SK-N-SH (cell line): ENCODE results near the gene PIMREG. TPM values are rescaled to one million over a fixed set of nuclear protein-coding genes. Genes with fewer than 3 reads are reported as not detected.

Source experiments
- CTCF ChIA-PET: fragments of 300-600, 350-600 bp; formaldehyde crosslinking; extraction: SDS; loops from one replicate; lab custom pipeline; 2021; lab: Yijun Ruan, JAX
- POLR2A ChIA-PET: fragments of 350-600 bp; sonication (Branson Sonifier 250); formaldehyde crosslinking; extraction: SDS; loops from one replicate; lab custom pipeline; 2020; ENCODE audit warnings: antibody characterized with exemption, inconsistent platforms; lab: Yijun Ruan, JAX
- DNase-seq: peaks from one replicate; pipeline ENCODE4 v3.0.0; 2012
- H2AFZ ChIP-seq: fragments of 200-600 bp; sonication (generic); 2 replicates; pipeline ENCODE4 v1.8.1; 2016; ENCODE audit warnings: antibody characterized with exemption, mild to moderate bottlenecking, low read depth
- H3F3A ChIP-seq: fragments of 200-600 bp; sonication (generic); replicated peaks from 2 replicates; pipeline ENCODE3; 2016; ENCODE audit warnings: antibody characterized with exemption, mild to moderate bottlenecking; ENCODE audit not compliant: insufficient read depth
- H3K27ac ChIP-seq, 2 experiments: fragments of 200-500 bp in 1 of 2; fragments of 200-600 bp in 1 of 2; sonication (Bioruptor generic) in 1 of 2; sonication (generic), shearing (Covaris generic) in 1 of 2; 2 replicates each; pipeline versions ENCODE4 v1.5.1 to v1.6.1; 2014 to 2016; ENCODE audit warnings: low read depth in 2 of 2, inconsistent platforms in 1 of 2, low read length in 1 of 2, mild to moderate bottlenecking in 1 of 2, mixed read lengths in 1 of 2
- H3K27me3 ChIP-seq: fragments of 200-600 bp; sonication (generic), shearing (Covaris generic); 2 replicates; pipeline ENCODE4 v1.6.1; 2016; ENCODE audit warnings: mixed run types; ENCODE audit not compliant: insufficient read depth
- H3K36me3 ChIP-seq, 2 experiments: fragments of 200-500 bp in 1 of 2; fragments of 200-600 bp in 1 of 2; sonication (Bioruptor generic) in 1 of 2; sonication (generic) in 1 of 2; replicated peaks in 1 of 2; 2 replicates each; pipeline versions ENCODE3 to v1.5.1; 2014 to 2016; ENCODE audit warnings: low read length in 1 of 2, mild to moderate bottlenecking in 1 of 2; ENCODE audit not compliant: insufficient read depth in 2 of 2, control insufficient read depth in 1 of 2
- H3K4me1 ChIP-seq, 2 experiments: fragments of 200-500 bp in 1 of 2; fragments of 200-600 bp in 1 of 2; sonication (Bioruptor generic) in 1 of 2; sonication (generic), shearing (Covaris generic) in 1 of 2; 2 replicates each; pipeline versions ENCODE4 v1.5.1 to v1.6.1; 2014 to 2016; ENCODE audit warnings: low read depth in 1 of 2, low read length in 1 of 2, mixed run types in 1 of 2; ENCODE audit not compliant: insufficient read depth in 2 of 2, control insufficient read depth in 1 of 2
- H3K4me2 ChIP-seq: fragments of 200-600 bp; sonication (generic), shearing (Covaris generic); 2 replicates; pipeline ENCODE4 v1.6.1; 2017; ENCODE audit warnings: mixed run types
- H3K4me3 ChIP-seq, 2 experiments: fragments of 200-500 bp in 1 of 2; fragments of 200-600 bp in 1 of 2; sonication (Bioruptor generic) in 1 of 2; sonication (generic), shearing (Covaris generic) in 1 of 2; 2 replicates each; pipeline versions ENCODE4 v1.5.1 to v1.8.1; 2014 to 2016; ENCODE audit warnings: low read depth in 2 of 2, inconsistent platforms in 1 of 2, low read length in 1 of 2, mild to moderate bottlenecking in 1 of 2, mixed read lengths in 1 of 2, moderate library complexity in 1 of 2
- H3K79me2 ChIP-seq: fragments of 200-600 bp; sonication (generic); 2 replicates; pipeline ENCODE4 v1.8.1; 2017; ENCODE audit warnings: mild to moderate bottlenecking; ENCODE audit not compliant: insufficient read depth
- H3K9ac ChIP-seq: fragments of 200-600 bp; sonication (generic); 2 replicates; pipeline ENCODE4 v1.6.1; 2017; ENCODE audit warnings: mixed run types
- H3K9me2 ChIP-seq: fragments of 200-600 bp; sonication (generic); 2 replicates; pipeline ENCODE4 v1.6.1; 2017; ENCODE audit warnings: mixed run types
- H3K9me3 ChIP-seq: fragments of 200-600 bp; sonication (generic); 2 replicates; pipeline ENCODE4 v1.6.1; 2017; ENCODE audit warnings: mixed run types, mild to moderate bottlenecking, moderate library complexity
- H4K20me1 ChIP-seq: fragments of 200-600 bp; sonication (generic); 2 replicates; pipeline ENCODE4 v1.6.1; 2017; ENCODE audit warnings: mild to moderate bottlenecking, mixed run types; ENCODE audit not compliant: insufficient read depth
- CTCF ChIP-seq: fragments of 200-600 bp; sonication (generic); IDR thresholded peaks from 2 replicates; pipeline ENCODE4 v1.6.1; 2017; ENCODE audit warnings: antibody characterized with exemption, mild to moderate bottlenecking, moderate library complexity
- ELF1 ChIP-seq: IDR thresholded peaks from 2 replicates; pipeline ENCODE4 v1.4.0; 2012
- FOXJ3 ChIP-seq: sonication (generic); formaldehyde crosslinking; IDR thresholded peaks from 2 replicates; pipeline ENCODE4 v1.5.1; 2020; ENCODE audit warnings: mild to moderate bottlenecking, missing genetic modification reagents
- FOXM1 ChIP-seq: IDR thresholded peaks from 2 replicates; pipeline ENCODE4 v1.4.0; 2012; ENCODE audit warnings: low read depth, mild to moderate bottlenecking
- GABPA ChIP-seq: IDR thresholded peaks from 2 replicates; pipeline ENCODE4 v1.4.0; 2012; ENCODE audit warnings: low read depth, mild to moderate bottlenecking
- GATA2 ChIP-seq: sonication (generic); formaldehyde crosslinking; IDR thresholded peaks from 2 replicates; pipeline ENCODE4 v1.5.0; 2020; ENCODE audit warnings: mild to moderate bottlenecking, missing genetic modification reagents
- IRF3 ChIP-seq: fragments of 150-350 bp; IDR thresholded peaks from 2 replicates; pipeline ENCODE4 v1.6.1; 2016; ENCODE audit warnings: mild to moderate bottlenecking, low read depth, low read length
- MEF2A ChIP-seq: IDR thresholded peaks from 2 replicates; pipeline ENCODE4 v1.4.0; 2012; ENCODE audit warnings: low read depth, borderline replicate concordance
- MXI1 ChIP-seq: IDR thresholded peaks from 2 replicates; pipeline ENCODE4 v1.6.1; 2012; ENCODE audit warnings: mild to moderate bottlenecking, low read depth, low read length, improper control_type of control experiment
- NRF1 ChIP-seq: IDR thresholded peaks from 2 replicates; pipeline ENCODE4 v1.6.1; 2012; ENCODE audit warnings: low read depth, mild to moderate bottlenecking, low read length
- PBX3 ChIP-seq: IDR thresholded peaks from 2 replicates; pipeline ENCODE4; 2012
- REST ChIP-seq: IDR thresholded peaks from 2 replicates; pipeline ENCODE4 v1.6.1; 2012; ENCODE audit warnings: mild to moderate bottlenecking, low read depth, low read length, moderate library complexity
- RFX5 ChIP-seq: IDR thresholded peaks from 2 replicates; pipeline ENCODE4 v1.6.1; 2012; ENCODE audit warnings: mild to moderate bottlenecking, improper control_type of control experiment, low read length
- SMC3 ChIP-seq: IDR thresholded peaks from 2 replicates; pipeline ENCODE4 v1.6.1; 2012; ENCODE audit warnings: low read depth, low read length, improper control_type of control experiment
- TAF1 ChIP-seq: IDR thresholded peaks from 2 replicates; pipeline ENCODE4 v1.6.1; 2012; ENCODE audit warnings: low read depth, mild to moderate bottlenecking, low read length, moderate library complexity, borderline replicate concordance
- USF1 ChIP-seq: IDR thresholded peaks from 2 replicates; pipeline ENCODE4 v1.4.0; 2012; ENCODE audit warnings: low read depth, borderline replicate concordance
- USF2 ChIP-seq: fragments of 150-350 bp; IDR thresholded peaks from 2 replicates; pipeline ENCODE4 v1.6.1; 2017; ENCODE audit warnings: antibody characterized with exemption, low read length, low read depth, borderline replicate concordance
- ZBTB33 ChIP-seq: IDR thresholded peaks from 2 replicates; pipeline ENCODE4 v1.4.0; 2012; ENCODE audit warnings: low read depth, borderline replicate concordance
- WGBS: methylation state at CpG from one replicate; pipeline ENCODE4 v1.1.6; 2017; ENCODE audit warnings: low lambda C conversion rate; 5-methylcytosine and 5-hydroxymethylcytosine counted together
- polyA plus RNA-seq, 3 experiments: library from polyadenylated mRNA; depleted of rRNA; stranded (reverse); fragments of >200 nt; gene quantifications; 2 replicates each; pipeline ENCODE4 v1.2.3, GENCODE V29; 2012

Gene PIMREG
- 17.2 and 19.6 TPM in 2 replicates for polyA plus RNA-seq (2012; rRNA removed)
- 10.4 and 14.2 TPM in 2 replicates for polyA plus RNA-seq (2012; cell fraction: cytosol; rRNA removed)
- polyA plus RNA-seq (2012; cell fraction: nucleus; rRNA removed), result 15.5 and 18.9 TPM in 2 replicates

- ChIA-PET CTCF (interaction anchor here (0.6 to 2.9 kb wide), 3 partner anchors 8 to 155 kb away, joined by 3 to 13 read pairs (median 13); no protein-coding TSS in a partner anchor), POLR2A (interaction anchor here (3.1 kb wide), 1 partner anchor 9 kb away, joined by 11 read pairs; no protein-coding TSS in a partner anchor)
- Histone ChIP-seq H3K4me2 (peak within 1 kb of the TSS; percentile 100), H3F3A (peaks cover 5% of the 10 kb centered on the region), H3K4me1 (peaks cover 0 to 11% of the 10 kb centered on the region in 2 experiments; a peak in 1 of 4 replicates), H3K79me2 (peaks cover 12% of the 10 kb centered on the region; the same call in 1 of the 2 replicates), H4K20me1 (no peaks in the 10 kb centered on the region), H3K9me2 (no peaks in the 10 kb centered on the region), H3K27me3 (no peaks in the 10 kb centered on the region), H3K36me3 (peaks cover 0 to 4% of the 10 kb centered on the region in 2 experiments), H3K27ac (peak within 1 kb of the TSS; percentile 82 to 86), H3K9me3 (no peaks in the 10 kb centered on the region), H3K4me3 (peak within 1 kb of the TSS; percentile 60 to 75), H2AFZ (peak within 1 kb of the TSS; percentile 96), H3K9ac (peak within 1 kb of the TSS; percentile 67)
- WGBS, result under 1% methylated on average over 35 of the region's 62 CpGs
- peak; percentile 98 for DNase-seq
- TF ChIP-seq ZBTB33 (no peak), REST (no peak), GATA2 (CRISPR knock-in tag) (no peak), MXI1 (peak; percentile 95), TAF1 (peak; percentile 49; the same call in 1 of the 2 replicates), SMC3 (no peak), MEF2A (no peak), USF2 (no peak), RFX5 (no peak), PBX3 (0 out of 2 replicates have a peak, but pooled peaks have one; percentile 5), NRF1 (no peak; the same call in 1 of the 2 replicates), GABPA (peak; percentile 73), FOXM1 (no peak; the same call in none of the 2 replicates), CTCF (no peak), ELF1 (peak; percentile 74), USF1 (peak; percentile 26; the same call in 1 of the 2 replicates), IRF3 (peak; percentile 36; the same call in 1 of the 2 replicates), FOXJ3 (CRISPR knock-in tag) (0 out of 2 replicates have a peak, but pooled peaks have one; percentile 31)
Observed at GRCh38 chr17:6443692-6444570, at the start of gene PIMREG. Gene PIMREG, plus strand, starts transcription at chr17:6444455. Its CDS starts 656 bp downstream, at chr17:6445111.
